Neutrophil (primary cell): Measurements from ENCODE around the gene PCK1.

ENCODE experiments used
- H3K27ac ChIP-seq: fragments of 200-600 bp; sonication (generic); 2 replicates; pipeline ENCODE4 v1.5.1; 2016; ENCODE audit warnings: mild to moderate bottlenecking, moderate library complexity
- H3K27me3 ChIP-seq: fragments of 200-600 bp; sonication (generic); 2 replicates; pipeline ENCODE4 v1.6.0; 2016; ENCODE audit warnings: mild to moderate bottlenecking
- H3K36me3 ChIP-seq: fragments of 200-600 bp; sonication (generic); 2 replicates; pipeline ENCODE4 v1.5.1; 2017
- H3K4me1 ChIP-seq, 2 experiments: fragments of 200-600 bp in 1 of 2; sonication (generic) in 1 of 2; 1 replicate in 1 of 2; 2 replicates in 1 of 2; pipeline versions ENCODE4 v1.5.1 to v1.6.1; 2013 to 2016; ENCODE audit warnings: low read depth in 1 of 2, low read length in 1 of 2, mild to moderate bottlenecking in 1 of 2, moderate library complexity in 1 of 2; ENCODE audit not compliant: control insufficient read depth in 1 of 2, insufficient read depth in 1 of 2
- H3K4me3 ChIP-seq, 2 experiments: fragments of 200-600 bp in 1 of 2; sonication (generic) in 1 of 2; 1 replicate in 1 of 2; 2 replicates in 1 of 2; pipeline ENCODE4 v1.5.1; 2013 to 2016; ENCODE audit warnings: low read depth in 1 of 2, low read length in 1 of 2, mild to moderate bottlenecking in 1 of 2, moderate library complexity in 1 of 2
- H3K9me3 ChIP-seq: fragments of 200-600 bp; sonication (generic); 2 replicates; pipeline ENCODE4 v1.5.1; 2016
- TF ChIP-seq, protein P1 (sequence below): fragments of 200-600 bp; sonication (generic); IDR thresholded peaks from 2 replicates; pipeline ENCODE4 v1.5.1; 2016; ENCODE audit warnings: antibody characterized with exemption

Gene PCK1

DNA sequence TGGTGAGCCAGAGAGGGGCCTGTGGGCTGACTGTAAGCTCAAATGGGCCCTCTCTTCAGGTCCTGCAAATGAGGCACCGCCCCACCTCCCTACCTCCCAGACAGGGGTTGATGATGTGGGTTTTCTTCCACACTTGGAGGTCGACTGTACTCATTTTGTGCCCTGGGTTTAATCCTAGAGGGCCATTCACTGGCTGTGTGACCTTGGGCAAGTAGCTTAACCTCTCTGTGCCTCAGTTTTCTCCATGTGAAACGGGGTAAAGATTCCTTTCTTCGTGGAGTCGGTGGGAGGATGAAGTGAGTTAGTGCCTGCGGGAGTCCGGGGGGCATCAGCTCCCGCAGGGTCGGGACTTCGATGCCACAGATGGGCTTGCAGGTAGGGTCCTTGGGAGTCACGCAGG is 35.4 kb downstream of the PCK1 start:
- TF ChIP-seq, protein P1, sequence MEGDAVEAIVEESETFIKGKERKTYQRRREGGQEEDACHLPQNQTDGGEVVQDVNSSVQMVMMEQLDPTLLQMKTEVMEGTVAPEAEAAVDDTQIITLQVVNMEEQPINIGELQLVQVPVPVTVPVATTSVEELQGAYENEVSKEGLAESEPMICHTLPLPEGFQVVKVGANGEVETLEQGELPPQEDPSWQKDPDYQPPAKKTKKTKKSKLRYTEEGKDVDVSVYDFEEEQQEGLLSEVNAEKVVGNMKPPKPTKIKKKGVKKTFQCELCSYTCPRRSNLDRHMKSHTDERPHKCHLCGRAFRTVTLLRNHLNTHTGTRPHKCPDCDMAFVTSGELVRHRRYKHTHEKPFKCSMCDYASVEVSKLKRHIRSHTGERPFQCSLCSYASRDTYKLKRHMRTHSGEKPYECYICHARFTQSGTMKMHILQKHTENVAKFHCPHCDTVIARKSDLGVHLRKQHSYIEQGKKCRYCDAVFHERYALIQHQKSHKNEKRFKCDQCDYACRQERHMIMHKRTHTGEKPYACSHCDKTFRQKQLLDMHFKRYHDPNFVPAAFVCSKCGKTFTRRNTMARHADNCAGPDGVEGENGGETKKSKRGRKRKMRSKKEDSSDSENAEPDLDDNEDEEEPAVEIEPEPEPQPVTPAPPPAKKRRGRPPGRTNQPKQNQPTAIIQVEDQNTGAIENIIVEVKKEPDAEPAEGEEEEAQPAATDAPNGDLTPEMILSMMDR: no peak
- no peak overlapping the region for H3K4me3 ChIP-seq
- no peak overlapping the region for H3K27ac ChIP-seq
- peaks cover 70% of the 10 kb centered on the region for H3K27me3 ChIP-seq
- peaks cover 0 to 8% of the 10 kb centered on the region in 2 experiments for H3K4me1 ChIP-seq
- H3K9me3 ChIP-seq: no peaks in the 10 kb centered on the region
- no peaks in the 10 kb centered on the region for H3K36me3 ChIP-seq

DNA sequence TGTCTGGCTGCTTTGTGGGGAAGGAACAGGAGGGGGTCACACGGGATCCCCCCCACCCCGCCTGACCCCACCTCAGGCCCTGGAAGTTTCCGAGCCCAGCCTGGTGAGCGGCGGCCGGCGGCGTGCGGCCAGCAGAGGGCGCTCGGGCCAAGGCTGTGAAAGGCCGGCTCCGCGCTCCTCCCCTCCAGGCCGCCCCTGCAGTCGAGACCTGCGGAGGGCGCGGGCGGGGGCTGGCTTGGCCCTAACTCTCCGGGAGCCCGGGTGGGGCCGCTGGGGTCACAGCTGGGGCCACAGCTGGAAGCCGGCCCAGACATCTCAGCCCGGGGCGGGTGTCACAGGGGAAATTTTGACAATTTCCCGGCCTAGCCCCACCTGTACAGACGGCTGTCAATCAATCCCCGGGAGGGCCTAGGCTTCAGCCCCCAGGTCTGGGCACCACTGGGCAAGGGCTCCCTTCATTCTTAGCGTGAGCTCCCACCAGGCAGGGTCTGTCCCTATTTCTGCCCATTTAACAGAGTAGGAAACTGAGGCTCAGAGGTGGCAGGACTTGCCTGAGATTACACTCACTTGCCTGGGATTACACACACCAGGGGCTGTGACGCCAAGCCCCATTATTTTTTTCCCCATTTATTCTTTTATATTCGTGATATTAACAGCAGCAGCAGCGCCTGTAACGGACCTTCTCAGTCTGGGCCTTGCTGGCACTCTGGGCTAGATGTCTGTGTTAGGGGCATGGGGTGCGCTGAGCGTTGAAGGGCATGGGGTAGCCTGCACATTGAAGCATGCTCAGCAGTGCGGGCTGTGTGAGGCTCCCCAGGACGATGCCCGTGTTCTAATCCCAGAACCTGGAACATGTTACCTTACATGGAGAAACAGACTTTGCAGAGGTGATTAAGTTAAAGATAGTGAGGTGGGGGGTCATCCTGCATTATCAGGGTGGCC is 36.4 kb downstream of the PCK1 start:
- peaks cover 68% of the 10 kb centered on the region for H3K27me3 ChIP-seq
- no peaks in the 10 kb centered on the region for H3K36me3 ChIP-seq
- H3K9me3 ChIP-seq: no peaks in the 10 kb centered on the region
- TF ChIP-seq, protein P1: peak; percentile 90
- peaks cover 0 to 8% of the 10 kb centered on the region in 2 experiments for H3K4me1 ChIP-seq
- H3K4me3 ChIP-seq: no peak overlapping the region
- H3K27ac ChIP-seq: no peak overlapping the region

DNA sequence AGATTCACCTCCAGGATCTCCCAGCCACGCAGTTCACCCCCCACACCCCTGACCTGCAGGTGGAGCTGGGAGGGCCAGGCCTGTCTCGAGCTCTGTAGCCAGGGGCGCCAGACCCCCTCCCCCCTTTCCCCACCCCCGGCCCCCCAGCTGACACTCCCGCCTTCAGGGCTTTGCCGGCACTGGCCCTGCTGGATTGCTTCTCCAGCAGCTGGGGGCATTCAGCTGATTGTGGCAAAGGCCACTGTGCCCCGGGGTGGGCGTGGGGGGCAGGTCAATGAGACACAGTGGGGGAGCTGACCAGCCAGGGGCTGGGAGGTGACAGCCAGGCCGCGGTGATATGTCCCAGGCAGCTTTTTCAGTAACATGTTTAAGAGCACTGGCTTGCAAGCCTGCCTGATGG is 37.1 kb downstream of the PCK1 start:
- Histone ChIP-seq H3K27ac (no peak overlapping the region), H3K4me1 (peaks cover 0 to 8% of the 10 kb centered on the region in 2 experiments), H3K27me3 (peaks cover 60% of the 10 kb centered on the region), H3K9me3 (no peaks in the 10 kb centered on the region), H3K4me3 (no peak overlapping the region), H3K36me3 (no peaks in the 10 kb centered on the region)
- TF ChIP-seq, protein P1: no peak

DNA sequence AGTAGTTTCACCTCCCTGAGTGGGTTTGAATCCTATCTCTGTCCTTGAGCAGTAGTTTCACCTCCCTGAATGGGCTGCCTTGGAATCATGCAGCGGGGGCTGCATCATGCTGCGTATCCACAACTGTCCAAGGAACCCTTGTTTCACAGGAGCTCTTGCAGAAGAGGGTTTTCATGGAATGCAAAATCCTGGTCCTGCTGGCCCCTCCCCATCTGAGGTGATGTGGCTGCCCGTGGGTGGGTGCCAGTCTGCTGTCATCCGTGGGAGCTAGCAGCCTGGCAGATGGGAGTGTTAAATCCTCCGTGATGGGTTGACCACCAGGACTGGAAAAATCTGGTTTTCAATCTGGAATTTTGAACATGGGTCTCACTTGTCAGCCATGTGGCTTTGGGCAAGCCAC is 37.6 kb downstream of the PCK1 start:
- Histone ChIP-seq H3K4me3 (no peak overlapping the region), H3K27me3 (peaks cover 55% of the 10 kb centered on the region), H3K9me3 (no peaks in the 10 kb centered on the region), H3K4me1 (peaks cover 0 to 8% of the 10 kb centered on the region in 2 experiments), H3K36me3 (no peaks in the 10 kb centered on the region), H3K27ac (no peak overlapping the region)
- TF ChIP-seq, protein P1: no peak

DNA sequence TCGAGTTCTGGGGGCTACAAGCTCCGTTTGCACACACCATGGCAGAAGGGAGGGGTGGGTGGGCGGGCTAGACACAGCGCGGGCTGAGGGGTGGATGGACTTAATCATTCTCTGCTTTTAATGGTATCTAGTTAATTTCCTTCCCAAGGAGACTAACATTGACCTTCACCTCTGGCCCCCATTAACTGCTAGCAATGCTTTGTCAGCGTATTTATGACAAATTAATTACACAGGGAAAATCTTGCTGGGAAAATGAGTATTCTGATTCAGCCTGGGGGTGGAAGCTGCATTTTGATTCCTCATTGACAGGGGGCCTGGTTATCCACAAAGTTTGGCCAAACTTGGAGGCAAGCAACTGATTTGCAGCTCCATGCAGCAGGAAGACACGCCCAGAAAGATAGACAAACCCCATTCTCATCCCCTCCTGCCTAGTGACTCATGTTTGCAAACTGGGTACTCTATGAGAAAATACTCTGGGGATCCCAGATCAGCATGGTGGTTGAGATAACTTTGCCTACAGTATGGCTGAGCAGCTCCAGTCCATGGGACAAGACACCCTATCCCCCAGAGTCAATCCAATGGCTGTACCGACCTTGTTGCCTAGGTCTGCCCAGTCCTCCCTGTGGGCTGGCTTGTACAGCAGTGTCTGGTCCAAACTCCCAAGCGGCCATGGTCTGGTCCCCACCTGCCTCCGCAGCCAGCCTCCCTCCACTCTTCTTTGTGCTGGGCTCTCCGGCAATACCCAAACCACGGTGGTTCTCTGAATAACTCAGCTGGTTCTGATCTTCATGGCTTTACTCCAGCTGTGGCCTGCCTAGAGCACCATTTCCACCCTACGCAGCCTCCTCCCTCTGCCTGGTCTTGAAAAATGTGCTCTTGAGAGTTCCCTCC is 39.7 kb downstream of the PCK1 start:
- H3K36me3 ChIP-seq: peaks cover 17% of the 10 kb centered on the region
- no peaks in the 10 kb centered on the region for H3K9me3 ChIP-seq
- H3K27me3 ChIP-seq: peaks cover 39% of the 10 kb centered on the region
- TF ChIP-seq, protein P1: no peak
- H3K4me3 ChIP-seq: no peak overlapping the region
- peaks cover 0 to 8% of the 10 kb centered on the region in 2 experiments for H3K4me1 ChIP-seq
- H3K27ac ChIP-seq: no peak overlapping the region
